Superior temporal gyrus (tissue), 1 donor: ENCODE measurements around the gene HACD1.

Experiments
- DNase-seq: peaks from one replicate; pipeline ENCODE4 v3.0.0-alpha.2; 2016; ENCODE audit errors: extremely low spot score

The HACD1 gene

DNA sequence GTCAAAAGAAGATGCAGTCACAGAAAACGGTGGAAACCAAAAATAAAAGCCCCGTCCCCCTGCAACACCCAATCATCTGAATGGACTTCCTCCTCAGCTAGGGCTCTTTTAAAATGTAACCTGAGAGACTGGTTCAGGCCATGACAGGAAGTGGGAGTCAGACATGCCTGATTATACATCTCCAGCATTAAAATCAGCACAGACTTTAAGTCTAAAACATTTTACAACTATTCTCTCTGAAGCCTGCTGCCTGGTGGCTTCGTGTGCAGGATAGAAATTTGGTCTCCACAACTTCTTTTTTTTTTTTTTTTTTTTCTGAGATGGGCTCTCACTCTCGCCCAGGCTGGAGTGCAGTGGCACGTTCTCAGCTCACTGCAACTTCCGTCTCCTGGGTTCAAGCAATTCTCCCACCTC lies 30.3 kb downstream of the HACD1 start:
- no peak for DNase-seq

DNA sequence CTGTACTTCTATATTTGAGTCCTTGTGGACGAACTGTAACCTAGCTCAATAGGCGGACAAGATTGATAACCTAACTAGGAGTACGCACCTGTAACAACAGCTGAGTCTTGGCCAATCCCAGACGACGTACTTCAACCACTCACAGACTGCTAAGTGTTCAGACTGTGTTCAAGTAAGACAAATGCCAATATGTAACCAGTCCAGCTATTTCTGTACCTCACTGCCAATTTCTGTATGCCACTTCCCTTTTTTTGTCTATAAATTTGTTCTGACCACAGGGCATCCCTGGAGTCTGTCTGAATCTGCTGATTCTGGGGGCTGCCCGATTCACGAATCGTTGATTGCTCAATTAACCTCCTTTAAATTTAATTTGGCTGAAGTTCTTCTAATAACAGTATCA lies 32.2 kb downstream of the HACD1 start:
- DNase-seq = no peak

DNA sequence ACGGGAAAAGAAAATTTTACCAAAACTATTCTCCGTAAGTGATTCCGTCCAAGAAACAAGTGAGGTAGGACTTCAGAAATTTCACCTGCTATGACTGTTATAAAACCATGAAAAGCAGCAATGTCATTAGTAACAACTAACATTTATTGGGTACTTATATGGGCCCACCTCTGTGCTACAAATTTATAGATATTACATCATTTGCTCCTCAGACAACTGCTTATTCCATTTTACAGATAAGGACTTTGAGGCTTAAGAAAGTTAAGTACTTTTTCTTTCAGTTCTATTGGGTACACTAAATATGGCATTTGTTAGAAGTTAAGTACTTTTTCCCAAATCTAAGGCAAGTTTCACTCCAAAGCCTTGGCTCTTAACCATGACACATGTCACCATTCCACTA lies 36.3 kb downstream of the HACD1 start:
- DNase-seq = no peak

DNA sequence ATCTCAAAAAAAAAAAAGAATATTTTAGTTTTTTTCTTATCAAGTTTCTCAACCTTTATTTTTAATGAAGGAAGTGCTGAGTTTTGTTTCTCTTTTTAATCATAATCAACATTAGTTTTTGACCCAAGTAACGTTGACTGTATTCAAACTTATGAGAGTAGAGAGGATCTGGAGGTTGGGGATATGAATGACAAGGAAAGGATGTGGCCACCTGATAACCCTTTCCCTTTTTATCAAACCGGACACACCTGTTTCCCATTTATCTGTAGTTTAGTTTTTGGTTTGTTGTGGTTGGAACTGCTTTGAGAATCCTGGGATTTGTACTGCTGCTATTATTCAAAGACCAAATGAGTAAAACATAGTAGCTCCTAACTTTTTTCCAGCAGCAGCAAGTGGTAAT lies 38.6 kb downstream of the HACD1 start:
- no peak for DNase-seq

DNA sequence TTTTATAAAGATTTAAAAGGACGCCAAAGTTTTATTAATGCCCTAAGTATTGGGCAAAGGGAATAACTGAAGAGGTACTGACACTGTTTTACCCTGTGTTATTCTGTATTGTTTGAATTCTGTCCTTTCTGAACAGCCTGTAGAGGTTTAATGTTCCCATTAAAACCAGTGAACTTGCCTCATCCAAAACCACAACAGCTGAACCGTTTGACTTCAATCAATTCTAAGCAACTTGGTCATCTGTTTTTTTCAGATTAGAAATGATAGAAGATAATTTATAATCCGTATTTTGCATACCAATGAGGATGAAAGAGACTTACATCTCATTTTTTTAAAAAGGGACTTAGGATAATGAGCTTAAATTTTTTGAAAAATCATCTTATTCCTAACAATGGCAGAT lies 40.4 kb downstream of the HACD1 start:
- DNase-seq = no peak

DNA sequence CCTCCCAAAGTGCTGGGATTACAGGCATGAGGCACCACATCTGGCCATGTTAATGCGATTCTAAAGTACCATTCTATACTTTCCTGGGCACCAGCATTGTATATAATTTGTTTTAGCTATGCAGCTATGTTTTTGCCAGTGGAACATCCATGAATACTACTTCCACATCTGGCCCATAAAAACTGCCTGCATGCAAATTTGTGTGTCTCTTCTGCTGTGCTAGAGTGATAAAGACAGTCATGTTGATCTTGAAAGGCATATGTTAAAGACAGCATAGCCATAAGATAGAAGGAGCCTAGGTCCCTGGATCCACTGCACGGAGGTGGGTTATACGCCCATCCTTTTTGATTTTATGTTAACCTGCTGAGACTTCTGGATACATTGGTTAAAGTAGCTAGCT lies 52.3 kb downstream of the HACD1 start:
- no peak for DNase-seq

DNA sequence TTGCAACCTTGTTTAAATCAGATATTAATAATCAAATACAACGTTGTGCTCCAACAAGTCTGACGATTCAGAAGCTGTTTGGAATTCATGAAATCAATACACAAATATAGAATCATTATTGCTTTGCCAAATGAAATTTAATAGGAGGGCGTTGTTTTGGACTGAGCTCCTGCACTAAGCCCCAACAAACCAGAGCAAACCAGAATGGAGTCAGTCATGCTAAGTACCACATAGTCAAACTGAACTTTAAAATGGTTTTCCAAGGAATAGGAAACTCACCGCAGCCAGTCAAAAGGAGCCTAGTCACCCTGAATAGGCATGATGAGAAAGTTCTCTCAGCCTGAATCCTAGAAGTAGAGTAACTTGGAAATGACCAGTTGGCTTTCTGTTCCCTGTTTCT lies 53.7 kb downstream of the HACD1 start:
- no peak for DNase-seq

DNA sequence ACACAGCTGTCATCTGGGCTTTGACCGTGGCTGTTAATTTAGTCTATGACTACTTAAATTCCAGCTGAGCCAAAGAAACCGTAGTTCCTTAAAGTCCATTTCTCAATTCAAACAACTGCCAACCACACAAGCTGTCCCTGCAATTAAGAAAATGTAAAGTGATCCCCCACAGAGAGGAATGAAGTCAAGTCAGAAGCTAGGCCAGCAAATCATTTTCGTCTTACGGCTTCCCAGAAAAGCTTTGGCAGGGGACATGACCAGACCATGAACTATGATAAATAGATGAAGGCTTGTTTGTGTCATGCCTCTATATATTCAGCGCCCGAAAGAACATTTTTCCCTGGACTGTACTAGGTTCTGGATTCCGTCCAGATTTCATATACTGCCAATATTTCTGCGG lies 54.6 kb downstream of the HACD1 start:
- no peak for DNase-seq

DNA sequence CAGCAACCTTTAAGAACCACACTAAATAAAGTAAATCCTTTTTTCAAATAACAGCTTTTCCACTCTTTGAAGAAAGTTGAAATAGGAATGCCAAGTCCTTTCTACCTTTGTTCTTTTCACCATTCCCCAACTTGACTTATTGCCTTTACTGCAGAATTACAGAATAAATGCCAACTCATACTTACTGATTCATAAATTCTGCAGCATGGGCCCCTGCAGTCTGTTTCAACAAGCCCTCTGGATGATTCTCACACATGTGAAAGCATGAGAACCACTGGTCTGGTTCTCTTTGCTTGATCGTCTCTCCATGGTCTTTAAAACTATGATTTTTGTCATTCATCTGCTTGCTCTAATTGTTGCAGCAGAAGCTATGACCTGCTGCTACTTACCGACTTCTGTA lies 56.1 kb downstream of the HACD1 start:
- DNase-seq = no peak

DNA sequence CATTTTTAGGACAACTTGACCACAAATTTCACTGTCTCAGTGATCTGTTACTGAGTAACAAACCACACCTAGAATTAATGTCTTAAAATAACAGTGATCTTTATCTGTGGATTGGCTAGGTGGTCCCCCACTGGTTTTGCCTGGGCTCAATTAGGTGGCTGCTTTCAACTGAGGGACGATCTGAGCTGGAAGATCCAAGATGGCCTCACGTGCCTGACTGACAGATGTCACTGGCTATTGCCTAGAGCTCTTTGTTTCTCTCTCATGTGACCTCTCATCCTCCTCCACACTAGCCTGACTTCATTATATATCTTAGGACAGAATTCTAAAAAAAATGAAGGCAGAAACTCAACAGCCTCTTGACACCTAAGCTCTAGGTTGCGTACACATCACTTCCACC lies 59.7 kb downstream of the HACD1 start:
- no peak for DNase-seq

DNA sequence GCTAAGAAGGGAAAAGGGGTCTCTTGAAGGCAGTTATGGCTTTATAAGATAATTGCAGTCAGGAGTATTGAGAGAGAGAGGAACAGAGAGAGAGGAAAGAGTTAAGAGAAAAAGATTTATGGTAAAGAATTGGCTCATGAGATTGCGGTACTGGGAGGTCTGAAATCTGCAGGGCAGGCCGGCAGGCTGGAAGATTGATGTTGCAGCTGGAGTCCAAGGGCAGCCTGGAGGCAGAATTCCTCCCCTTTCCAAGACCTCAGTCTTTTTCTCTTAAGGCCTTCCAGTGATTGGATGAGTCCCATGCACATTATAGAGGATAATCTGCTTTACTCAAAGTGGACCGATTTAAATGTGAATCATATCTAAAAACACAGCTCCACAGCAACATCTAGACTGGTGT lies 68.4 kb downstream of the HACD1 start:
- no peak for DNase-seq

DNA sequence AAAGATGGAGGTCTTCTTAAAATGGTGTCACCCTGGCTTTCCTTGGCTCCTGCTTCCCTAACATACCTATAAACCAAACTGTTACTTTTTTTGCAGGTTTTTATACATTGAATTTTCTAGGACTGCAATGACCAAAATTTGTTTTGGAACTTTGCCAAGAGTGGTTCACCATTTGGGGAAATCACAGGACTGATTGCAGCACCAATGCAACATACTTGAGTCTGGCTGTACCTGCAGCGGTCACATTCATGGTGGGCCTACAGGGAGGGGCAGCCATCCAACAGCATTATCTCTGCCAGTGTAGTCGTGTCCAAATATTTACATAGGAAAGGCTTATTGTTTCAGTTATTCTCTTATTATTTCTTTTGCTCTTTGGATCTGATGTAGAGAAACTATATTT lies 69.0 kb downstream of the HACD1 start:
- DNase-seq = no peak

DNA sequence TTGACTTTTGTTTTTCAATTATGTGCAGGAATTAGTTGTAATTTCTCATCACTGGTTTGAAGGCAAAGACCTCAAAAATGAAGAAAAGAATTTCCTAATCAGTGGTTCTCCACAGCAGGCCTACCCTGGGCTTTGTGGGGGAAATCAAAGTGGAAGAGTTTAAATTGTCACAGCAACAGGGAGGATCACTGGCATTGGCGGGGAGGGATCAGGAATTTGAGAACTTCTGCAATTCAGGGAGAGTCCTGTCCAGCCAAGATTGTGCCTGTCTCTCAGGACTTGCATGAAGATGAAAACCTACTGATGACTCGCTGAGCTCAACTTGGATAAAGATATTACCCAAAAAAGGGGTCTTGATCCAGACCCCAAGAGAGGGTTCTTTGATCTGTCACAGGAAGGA lies 70.1 kb downstream of the HACD1 start:
- DNase-seq = no peak

DNA sequence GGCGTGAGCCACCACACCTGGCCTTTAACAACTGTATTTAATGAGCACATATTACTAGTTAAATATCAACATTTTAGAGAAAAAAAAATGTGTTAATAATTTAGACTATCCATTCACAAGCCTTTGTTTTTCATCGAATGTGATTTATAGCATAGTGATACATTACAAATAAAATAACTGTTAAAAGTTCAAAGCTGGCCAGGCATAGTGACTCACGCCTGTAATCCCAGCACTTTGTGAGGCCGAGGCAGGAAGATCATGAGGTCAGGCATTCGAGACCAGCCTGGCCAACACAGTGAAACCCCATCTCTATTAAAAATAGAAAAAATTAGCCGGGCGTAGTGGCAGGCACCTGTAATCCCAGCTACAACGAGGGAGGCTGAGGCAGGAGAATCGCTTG lies 72.7 kb downstream of the HACD1 start:
- DNase-seq = no peak
